C4-2B (cell line): Measurements from ENCODE around the gene MSI2.

Experiments used
- H3K27ac ChIP-seq: fragments of 450-650 bp; 2 replicates; pipeline ENCODE4 v1.5.1; 2017
- CTCF ChIP-seq: fragments of 450-650 bp; conservative IDR thresholded peaks from 2 replicates; pipeline ENCODE4 v1.5.1; 2017; ENCODE audit warnings: mild to moderate bottlenecking
- ZFX ChIP-seq: fragments of 450-650 bp; IDR thresholded peaks from 2 replicates; pipeline ENCODE4 v1.6.1; 2017

The MSI2 gene

GRCh38 chr17:57278740-57279387 lies 22.5 kb downstream of the MSI2 start:
- H3K27ac ChIP-seq: no peak overlapping the region
- TF ChIP-seq CTCF (no peak), ZFX (no peak)

- TF ChIP-seq ZFX (no peak), CTCF (no peak)
Measured at GRCh38 chr17:57279432-57279831, 23.1 kb downstream of the MSI2 start.

GRCh38 chr17:57281887-57282286 lies 25.6 kb downstream of the MSI2 start:
- H3K27ac ChIP-seq: no peak overlapping the region
- no peak for TF ChIP-seq CTCF
- TF ChIP-seq ZFX: no peak

More at GRCh38 chr17:57279432-57279831, 23.1 kb downstream of the MSI2 start:
- H3K27ac ChIP-seq: no peak overlapping the region

- H3K27ac ChIP-seq: no peak overlapping the region
- TF ChIP-seq CTCF (no peak), ZFX (no peak)
Measured at GRCh38 chr17:57282296-57282695, 26.0 kb downstream of the MSI2 start.

- H3K27ac ChIP-seq: no peak overlapping the region
Measured at GRCh38 chr17:57283203-57283971, 27.1 kb downstream of the MSI2 start.

GRCh38 chr17:57284583-57284982 lies 28.3 kb downstream of the MSI2 start:
- H3K27ac ChIP-seq: no peak overlapping the region
- TF ChIP-seq CTCF (no peak), ZFX (no peak)

More at GRCh38 chr17:57283203-57283971, 27.1 kb downstream of the MSI2 start:
- TF ChIP-seq CTCF (no peak), ZFX (no peak)

- H3K27ac ChIP-seq: no peak overlapping the region
- no peak for TF ChIP-seq ZFX
Measured at GRCh38 chr17:57284984-57285646, 28.8 kb downstream of the MSI2 start.
